Tibial nerve (tissue), 3 donors: ENCODE measurements around the gene B4GALT6.

ENCODE experiments used
- POLR2A ChIP-seq, 2 donors: fragments of 450-650 bp; IDR thresholded peaks; one replicate each; pipeline ENCODE4 v1.6.1; 2017; ENCODE audit warnings: antibody characterized with exemption in 2 of 2, mild to moderate bottlenecking in 2 of 2, moderate library complexity in 2 of 2
- TF ChIP-seq, protein P1 (sequence below), 5 experiments: fragments of 200-600 bp in 3 of 5; fragments of 450-650 bp in 2 of 5; sonication (generic) in 3 of 5; IDR thresholded peaks; one replicate each; pipeline ENCODE4 v1.5.1; 2016 to 2019; ENCODE audit warnings: antibody characterized with exemption in 5 of 5, mild to moderate bottlenecking in 3 of 5, moderate library complexity in 2 of 5

DNA sequence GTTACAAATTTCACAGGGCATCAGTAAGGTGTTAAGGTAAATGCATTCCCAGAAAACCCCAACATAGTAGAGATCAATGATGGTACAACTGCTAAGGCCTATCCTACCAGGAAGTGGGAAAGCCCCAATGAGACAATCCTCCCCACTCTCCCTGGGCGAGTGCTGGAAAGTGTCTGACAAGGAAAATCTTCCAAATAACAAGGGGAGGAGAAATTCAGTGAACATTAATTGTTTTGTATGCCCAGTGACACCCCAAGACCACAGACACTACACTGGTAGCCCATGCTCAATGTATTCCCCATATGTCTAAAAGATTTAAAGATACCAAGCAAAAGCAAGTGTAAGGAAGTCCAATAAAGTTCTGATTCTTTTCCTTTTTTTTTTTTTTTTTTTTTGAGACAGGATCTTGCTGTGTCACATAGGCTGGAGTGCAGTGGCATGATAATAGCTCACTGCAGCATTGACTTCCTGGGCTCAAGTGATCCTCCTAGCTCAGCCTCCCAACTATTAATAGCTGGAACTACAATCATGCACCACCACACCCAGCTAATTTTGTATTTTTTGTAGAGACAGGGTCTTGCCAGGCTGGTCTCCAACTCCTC is 24.7 kb downstream of the B4GALT6 start:
- no peak for TF ChIP-seq POLR2A (IDR thresholded peaks at IDR 0.05)
- TF ChIP-seq, protein P1, sequence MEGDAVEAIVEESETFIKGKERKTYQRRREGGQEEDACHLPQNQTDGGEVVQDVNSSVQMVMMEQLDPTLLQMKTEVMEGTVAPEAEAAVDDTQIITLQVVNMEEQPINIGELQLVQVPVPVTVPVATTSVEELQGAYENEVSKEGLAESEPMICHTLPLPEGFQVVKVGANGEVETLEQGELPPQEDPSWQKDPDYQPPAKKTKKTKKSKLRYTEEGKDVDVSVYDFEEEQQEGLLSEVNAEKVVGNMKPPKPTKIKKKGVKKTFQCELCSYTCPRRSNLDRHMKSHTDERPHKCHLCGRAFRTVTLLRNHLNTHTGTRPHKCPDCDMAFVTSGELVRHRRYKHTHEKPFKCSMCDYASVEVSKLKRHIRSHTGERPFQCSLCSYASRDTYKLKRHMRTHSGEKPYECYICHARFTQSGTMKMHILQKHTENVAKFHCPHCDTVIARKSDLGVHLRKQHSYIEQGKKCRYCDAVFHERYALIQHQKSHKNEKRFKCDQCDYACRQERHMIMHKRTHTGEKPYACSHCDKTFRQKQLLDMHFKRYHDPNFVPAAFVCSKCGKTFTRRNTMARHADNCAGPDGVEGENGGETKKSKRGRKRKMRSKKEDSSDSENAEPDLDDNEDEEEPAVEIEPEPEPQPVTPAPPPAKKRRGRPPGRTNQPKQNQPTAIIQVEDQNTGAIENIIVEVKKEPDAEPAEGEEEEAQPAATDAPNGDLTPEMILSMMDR (IDR thresholded peaks at IDR 0.05), result no peak
